HG03095 (cell line): Measurements from ENCODE around the gene AKAP7.
"Not testable (repeated sequence)": the region's sequence is repeated elsewhere in the genome, so short reads cannot be mapped to it uniquely, and the experiment has no call there.

Source experiments
- ATAC-seq: cut with Tn5 transposase; IDR thresholded peaks from one replicate; pipeline ENCODE4 v1.9.1; 2021; ENCODE audit warnings: moderate library complexity; ENCODE audit not compliant: unreplicated experiment

Gene AKAP7

DNA sequence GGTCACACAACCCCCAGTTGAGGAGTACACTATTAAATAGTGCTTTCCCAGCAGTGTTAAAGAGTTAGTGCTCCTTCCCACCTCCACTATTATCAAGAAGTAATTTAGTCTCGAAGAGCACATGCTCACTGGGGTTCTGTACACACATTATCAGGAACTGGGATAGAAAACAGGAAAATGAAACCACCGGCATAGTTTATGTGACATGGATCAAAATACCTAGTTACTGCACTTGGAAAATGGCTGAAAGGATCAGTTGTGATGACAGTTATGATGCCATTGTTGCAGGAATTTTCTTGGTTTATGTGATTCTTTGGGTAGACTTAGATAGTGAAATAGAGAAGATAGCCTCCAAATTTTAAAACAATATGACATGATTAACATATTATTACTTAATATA is 152.9 kb downstream of the AKAP7 start:
- no peak for ATAC-seq

DNA sequence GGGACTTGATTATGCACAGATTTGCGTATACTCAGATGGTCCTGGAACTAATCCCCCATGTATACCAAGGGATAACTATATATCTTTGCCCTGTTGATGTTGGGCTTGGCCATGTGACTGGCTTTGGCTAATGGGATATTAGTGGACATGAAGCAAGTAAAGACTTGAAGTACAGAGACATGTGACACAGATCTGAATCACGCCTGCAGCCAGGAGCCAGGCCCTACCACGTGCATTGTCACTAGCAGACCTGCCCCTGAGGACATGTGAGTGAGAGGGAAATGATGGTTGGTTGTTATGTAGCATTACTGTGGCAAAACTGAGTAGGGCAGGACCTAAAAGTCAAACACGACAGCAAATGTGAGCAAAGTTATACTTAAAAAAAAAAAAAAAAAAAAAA is 155.7 kb downstream of the AKAP7 start:
- ATAC-seq, result no peak

DNA sequence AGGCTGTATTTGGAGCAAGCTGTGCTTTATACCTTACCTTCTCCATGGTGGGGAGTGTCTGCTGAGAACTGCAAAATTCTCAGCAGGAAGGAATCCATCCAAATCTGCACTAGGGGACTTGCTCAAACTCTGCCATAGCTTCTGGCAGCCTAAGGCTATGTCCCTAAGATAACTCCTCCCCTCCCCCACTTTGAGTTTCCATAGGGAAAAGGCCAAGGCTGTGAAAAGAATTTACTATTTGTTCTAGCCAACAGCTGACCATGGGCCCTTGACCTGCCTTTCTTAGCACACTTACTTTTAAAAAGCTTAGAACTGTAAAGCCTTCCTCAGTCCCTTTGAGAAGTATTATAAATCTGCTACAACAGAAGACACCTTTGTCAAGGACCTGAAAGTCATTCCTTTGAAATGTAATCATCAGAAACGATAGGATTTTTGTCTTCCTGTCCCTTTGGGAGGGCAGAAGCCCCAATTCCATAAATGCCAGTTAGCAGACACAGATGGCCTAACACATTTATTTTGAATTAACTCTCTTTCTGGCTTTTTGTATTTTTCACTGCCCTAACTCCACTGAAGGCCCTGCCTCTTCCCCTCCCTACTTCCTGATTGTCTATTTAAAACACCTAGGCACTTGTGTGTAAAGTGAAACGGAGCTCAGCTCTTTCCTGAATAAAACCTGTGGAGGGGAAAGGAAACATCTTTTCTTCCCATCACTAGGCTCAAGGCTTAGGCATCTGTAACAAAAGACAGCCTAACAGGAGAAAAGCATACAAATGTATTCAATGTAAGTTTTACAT is 157.1 kb downstream of the AKAP7 start:
- no peak for ATAC-seq

DNA sequence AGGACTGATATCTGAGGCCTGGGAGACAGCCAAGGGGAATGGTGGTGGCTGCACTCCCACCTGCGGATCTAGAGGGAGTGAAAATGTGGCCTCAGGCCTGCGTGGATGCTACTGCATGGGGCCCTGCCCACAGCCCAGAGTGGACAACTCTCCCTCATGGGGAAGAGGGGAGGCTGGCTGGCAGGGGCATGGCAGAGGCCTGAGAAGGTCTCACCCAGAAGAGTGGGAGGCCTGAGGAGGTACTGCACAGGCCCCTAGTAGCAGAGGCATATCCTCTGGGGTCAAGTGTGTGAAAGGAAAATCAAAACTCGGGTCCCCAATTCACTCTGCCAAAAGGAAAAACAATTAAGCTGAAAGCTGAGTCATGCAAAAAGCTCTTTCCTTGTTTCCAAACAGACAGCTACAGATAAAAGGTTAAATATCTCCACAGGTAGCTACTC is 158.2 kb downstream of the AKAP7 start:
- ATAC-seq, result no peak

DNA sequence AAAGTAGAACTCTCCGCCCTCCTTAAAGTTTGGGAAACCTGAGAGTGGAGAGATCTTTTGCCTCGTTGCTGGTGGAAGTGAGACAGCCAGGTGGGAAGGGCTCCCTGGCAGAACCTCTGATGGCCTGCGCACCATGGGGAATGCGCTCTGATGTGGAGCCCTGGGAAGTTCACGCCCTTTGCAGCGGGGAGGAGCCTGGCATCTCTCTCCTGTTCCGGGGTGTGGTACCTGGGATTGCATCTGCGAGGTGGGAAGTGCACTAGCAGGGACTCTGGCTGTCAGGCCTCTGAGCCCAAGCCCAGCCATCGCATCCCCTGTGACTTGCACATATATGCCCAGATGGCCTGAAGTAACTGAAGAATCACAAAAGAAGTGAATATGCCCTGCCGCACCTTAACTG is 159.8 kb downstream of the AKAP7 start:
- no peak for ATAC-seq

DNA sequence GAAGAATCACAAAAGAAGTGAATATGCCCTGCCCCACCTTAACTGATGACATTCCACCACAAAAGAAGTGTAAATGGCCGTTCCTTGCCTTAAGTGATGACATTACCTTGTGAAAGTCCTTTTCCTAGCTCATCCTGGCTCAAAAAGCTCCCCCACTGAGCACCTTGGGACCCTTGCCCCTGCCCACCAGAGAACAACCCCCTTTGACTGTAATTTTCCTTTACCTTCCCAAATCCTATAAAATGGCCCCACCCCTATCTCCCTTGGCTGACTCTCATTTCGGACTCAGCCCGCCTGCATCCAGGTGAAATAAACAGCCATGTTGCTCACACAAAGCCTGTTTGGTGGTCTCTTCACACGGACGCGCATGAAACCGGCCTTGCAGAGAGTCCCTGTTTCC is 165.6 kb downstream of the AKAP7 start:
- ATAC-seq, result not testable (repeated sequence)

DNA sequence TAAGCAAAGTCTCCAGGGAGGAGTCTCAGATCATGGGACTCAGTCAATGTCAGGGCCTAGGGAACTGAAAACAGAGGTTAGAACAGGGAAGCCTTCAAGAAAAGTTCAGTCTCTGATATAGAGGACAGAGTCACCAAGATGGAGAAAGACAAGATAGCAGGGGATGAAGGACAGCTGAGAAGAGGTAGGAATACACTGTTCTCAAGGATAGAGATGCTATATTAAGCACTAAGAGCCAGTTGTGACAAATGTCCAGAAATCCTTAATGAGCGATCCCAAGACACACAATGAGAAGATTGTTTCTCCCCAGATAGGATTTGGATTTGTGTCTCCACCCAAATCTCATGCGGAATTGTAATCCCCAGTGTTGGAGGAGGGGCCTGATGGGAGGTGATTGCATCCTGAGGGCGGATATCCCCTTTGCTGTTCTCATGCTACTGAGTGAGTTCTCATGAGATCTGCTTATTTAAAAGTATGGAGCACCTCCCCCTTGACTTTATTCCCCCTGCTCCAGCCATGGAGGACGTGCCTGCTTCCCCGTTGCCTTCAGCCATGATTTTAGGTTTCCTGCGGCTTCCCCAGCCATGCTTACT is 168.2 kb downstream of the AKAP7 start:
- no peak for ATAC-seq

DNA sequence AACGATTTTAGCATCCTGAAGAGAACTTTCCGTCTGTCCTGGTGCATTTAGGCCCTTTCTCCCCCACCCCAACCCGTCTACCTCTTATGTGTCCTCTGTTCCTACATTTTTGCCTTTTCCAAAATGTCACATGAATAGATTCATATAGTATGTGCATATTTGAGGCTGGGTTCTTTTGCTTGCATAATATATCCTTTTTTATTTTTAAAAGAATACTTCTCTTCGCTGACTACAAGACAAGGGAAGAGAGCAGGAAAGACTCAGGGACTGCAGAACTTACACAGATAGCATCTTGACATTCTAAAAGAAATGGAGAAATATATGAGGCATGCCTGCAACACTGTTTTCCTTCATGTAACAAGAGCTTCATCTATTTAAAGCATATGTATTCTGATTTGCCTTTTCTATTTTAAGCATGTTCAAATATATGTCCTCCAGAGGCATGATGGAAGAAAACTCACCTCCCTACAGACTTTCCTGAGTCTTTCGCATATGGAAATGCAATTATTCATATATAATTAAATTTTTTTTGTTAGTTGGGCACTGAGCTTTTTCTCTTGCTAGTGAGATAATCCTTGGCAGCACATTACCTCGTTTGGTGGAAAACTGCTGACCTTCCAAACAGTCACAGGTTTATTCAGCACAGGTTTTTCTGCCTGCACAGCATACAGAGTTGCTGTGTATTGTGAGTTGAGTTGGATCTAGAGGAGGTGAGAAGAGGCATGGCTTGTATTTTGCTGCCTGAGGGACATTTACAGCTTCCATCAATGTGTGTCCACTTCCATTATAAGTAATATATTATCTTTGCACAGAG is 170.0 kb downstream of the AKAP7 start:
- ATAC-seq, result no peak

DNA sequence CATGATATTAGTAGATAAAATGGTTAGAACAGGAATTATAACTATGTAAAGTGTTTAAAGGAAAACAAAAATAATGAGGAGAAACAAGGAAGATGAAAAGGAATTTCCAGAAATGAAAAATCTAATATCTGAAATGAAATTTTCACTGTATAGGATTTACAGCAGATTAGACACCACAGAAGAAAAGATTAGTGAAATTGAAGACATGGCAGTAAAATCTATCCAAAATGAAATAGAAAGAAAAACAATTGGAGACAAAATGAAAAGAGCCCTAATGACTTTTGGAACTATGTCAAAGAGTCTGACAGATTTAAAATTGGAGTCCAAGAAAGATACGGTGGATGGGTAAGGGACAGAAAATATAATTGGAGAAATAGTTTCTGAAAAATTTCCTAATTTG is 174.2 kb downstream of the AKAP7 start:
- no peak for ATAC-seq

DNA sequence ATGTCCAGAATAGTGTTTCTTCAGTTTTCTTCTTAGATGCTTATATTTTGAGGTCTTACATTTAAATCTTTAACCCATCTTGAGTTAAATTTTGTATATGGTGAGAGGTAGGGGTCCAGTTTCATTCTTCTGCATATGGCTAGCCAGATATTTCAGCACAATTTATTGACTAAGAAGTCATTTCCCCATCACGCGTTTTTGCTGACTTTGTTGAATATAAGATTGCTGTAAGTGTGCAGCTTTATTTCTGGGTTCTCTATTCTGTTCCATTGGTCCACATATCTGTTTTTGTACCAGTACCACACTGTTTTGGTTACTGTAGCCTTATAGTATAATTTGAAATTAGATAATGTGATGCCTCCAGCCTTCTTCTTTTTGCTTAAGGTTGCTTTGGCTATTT is 179.6 kb downstream of the AKAP7 start:
- ATAC-seq, result no peak

DNA sequence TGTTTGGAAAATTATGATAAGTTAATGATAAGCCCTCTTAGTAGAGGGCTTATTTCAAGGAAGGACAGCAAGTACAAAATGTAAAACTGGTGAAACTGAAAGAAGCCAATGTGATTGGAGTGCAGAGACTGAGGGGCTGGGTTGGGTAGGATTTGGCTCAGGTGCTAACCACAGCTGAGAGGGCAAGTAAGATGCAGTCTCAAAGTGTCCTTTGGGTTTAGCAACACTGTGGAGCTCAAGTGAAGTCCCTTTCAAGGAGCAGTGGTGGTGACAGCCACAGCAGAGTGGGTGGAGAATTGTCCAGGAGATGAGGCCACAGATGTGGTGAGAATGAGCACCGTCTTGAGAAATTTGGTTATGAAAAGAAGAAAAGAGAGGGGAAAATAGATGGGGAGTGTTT is 181.4 kb downstream of the AKAP7 start:
- ATAC-seq, result no peak

DNA sequence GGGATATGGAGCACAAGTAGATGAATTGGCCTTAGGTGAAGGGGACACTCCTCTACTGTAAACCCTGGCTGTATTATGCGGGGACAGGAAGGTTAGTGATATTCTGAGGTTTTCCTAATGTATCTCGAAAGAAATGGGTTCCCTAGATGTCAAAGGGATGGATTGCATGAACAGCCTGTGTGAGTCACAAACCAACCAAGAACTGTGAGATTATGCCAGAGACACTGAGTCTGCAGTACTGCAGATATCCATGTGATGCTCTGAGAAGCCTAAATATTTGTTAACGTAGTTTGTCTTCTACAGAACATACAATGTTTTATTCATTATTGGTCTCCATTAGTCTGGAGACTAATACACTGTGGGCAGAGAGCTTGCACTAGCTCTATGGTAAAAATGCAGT is 182.2 kb downstream of the AKAP7 start:
- no peak for ATAC-seq

DNA sequence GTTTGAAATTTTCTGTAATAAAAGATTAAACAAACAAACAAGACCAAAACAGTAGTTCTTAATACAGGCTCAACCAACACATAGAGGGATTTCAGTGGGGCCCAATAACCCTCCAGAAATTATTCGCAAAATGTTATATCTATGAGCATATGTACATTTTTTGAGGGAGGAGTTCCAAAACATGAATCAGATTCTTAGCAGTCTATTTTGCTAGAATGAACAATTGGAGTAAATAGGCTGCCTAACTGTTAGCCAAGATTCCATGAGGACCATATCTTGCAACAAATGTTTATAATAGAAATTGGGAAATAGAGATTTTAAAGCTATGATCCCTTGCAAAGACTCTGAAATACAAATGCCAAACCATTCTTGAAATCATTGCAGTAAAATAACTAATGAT is 186.3 kb downstream of the AKAP7 start:
- ATAC-seq, result no peak

DNA sequence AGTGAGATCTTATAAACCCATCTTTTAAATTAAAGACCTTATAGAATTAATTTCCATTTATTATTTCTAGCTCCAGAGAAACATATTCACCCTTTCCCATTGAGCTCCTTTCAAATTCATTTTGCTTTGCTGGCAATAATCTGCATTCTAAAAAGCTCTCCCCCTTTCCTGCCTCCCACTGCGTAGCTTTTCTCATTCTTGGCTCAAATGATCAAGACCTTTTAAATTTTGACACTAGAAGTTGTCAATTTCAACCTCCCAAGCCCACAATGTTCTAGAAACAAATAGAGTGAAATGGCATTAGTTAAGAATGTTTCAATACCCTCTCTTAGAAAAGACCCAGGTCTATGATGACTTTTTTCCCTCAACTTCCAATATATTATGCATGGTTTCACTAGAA is 186.9 kb downstream of the AKAP7 start:
- no peak for ATAC-seq

DNA sequence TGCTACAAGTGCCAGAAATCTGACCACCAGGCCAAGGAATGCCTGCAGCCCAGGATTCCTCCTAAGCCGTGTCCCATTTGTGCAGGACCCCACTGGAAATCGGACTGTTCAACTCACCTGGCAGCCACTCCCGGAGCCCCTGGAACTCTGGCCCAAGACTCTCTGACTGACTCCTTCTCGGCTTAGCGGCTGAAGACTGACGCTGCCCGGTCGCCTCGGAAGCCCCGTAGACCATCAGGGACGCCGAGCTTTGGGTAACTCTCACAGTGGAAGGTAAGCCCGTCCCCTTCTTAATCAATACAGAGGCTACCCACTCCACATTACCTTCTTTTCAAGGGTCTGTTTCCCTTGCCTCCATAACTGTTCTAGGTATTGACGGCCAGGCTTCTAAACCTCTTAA is 190.4 kb downstream of the AKAP7 start:
- ATAC-seq, result not testable (repeated sequence)

DNA sequence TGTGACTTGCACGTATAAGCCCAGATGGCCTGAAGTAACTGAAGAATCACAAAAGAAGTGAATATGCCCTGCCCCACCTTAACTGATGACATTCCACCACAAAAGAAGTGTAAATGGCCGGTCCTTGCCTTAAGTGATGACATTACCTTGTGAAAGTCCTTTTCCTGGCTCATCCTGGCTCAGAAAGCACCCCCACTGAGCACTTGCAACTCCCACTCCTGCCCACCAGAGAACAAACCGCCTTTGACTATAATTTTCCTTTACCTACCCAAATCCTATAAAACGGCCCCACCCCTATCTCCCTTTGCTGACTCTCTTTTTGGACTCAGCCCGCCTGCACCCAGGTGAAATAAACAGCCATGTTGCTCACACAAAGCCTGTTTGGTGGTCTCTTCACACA is 193.5 kb downstream of the AKAP7 start:
- not testable (repeated sequence) for ATAC-seq

DNA sequence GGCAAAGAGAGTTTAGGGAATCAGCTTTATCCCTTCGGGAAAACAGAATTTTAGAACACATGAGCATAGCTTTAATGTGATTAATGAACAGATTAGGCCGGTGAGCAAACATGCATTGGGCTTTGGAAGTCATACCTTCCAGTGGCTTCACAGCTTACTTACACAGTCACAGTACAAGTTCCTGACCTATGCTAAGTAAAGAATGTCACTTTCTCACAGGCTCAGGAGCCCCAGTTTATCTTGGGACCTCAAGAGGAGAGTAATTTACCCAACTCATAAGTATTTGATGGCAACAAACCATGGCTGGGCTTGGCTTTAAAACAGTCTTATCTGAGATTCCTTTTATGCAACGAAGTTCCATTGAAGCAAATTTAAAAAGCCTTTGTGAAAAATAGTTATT is 195.9 kb downstream of the AKAP7 start:
- no peak for ATAC-seq

DNA sequence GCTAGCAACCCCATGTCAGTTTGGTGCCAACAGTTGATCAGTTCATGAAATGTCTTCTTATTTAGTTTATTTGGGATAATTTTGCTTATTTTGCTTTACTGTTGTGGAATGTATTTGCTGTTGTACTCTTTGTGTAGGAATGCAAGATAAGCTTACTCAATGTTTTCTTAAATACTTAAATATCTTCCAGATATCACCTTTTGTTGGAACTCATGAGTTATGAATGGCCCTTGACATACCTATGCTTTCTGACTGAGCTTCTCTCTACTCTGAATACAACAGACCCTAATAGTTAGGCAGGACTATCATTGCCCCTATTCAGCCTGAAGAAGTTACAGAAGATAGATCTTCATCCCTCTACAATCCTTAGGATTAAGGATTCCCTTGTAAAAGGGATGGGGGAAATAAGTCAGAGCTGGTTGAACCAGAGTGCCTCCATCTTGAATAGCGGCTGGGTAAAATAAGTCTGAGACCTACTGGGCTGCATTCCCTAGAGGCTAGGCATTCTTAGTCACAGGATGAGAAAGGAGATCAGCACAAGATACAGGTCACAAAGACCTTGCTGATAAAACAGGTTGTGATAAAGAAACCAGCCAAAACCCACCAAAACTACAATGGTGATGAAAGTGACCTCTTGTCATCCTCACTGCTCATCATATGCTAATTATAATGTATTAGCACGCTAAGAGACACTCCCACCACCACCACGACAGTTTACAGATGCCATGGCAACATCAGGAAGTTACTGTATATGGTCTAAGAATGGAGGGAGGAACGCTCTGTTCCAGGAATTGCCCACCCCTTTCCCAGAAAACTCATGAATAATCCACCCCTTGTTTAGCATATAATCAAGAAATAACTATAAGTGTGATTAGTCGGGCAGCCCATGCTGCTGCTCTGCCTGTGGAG is 196.9 kb downstream of the AKAP7 start:
- no peak for ATAC-seq
